Stimulated activated CD4-positive, alpha-beta T cell treated with anti-CD3 and anti-CD28 coated beads, Interleukin-12 subunit alpha, Interleukin-12 subunit beta, amount 100 ng/mL, for 4 hours (primary cell): ENCODE measurements around the gene PDE1C.

ENCODE experiments used
- DNase-seq: peaks from one replicate; pipeline ENCODE4 v3.0.0-alpha.2; 2020

Gene PDE1C

DNA sequence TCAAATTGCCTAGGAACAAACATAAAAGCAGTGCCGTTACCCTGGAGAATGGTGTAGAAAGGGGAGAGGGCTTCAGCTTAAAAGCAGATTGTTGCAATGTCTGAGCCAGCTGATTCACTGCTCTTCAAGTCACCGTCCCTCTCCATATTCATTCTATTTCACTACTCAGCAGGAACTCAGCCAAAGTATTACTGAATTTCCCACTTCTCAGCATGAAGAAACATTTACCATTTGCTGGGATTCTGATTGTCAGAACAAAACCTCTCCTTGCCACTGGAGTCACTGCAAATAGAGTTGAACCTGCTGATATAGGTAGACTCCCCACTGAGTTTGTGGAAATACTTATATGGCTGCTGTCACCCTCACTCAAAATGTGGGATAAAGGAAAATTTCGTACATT, 311.5 kb downstream of the PDE1C start:
- no peak for DNase-seq

DNA sequence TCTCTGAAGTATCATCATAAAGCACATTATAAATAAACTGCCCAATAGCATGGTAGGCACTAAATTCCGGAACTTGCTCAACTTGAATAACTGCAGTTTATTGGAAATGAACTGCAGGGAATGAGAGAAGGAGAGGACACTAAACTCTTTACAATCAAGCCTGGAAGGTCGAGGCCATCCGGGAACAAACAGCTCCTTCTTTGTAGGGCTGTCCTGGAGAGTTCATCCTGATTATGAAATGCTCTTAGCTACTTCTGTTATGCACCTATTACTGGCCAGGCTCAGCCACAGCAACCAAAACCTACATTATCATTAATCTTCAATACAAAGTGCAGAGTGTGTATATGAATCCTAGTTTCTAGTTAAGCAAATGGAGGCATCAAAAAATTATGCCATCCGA, 318.5 kb downstream of the PDE1C start:
- DNase-seq = no peak

DNA sequence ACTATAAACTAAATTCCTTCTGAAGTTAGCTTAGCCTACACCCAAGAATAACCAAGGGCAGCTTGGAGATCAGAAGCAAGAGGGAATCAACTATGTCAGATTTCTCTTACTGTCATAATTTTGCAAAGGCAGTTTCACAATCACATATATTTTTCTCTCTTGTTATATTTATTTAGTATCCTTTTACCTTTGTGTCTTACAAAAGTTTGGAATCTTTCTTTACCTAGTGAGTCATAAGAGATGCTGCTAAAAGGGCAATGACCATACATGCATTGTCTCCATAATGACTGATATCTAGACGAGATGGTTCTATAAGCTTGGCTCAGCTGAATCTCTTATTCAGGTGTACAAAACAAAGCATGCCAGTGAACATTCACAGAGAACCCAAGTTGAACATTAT, 322.1 kb downstream of the PDE1C start:
- DNase-seq = no peak

DNA sequence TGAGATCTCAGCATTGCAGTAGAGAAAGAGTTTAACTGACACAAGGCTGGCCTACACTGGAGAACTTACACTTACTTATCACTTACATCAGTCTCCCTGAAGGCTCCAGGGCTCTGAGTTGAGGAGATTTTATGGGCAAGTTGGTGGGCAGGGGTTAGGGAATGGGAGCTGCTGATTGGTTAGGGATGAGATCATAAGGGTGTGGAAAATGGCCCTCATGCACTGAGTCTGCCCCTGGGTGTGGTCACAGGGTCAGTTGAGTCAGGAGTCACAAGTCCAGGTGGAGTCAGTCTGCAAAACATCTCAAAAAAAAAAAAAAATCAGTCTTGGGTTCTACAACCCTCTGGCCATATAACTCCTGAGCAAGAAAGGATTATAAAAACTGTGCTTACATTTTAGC, 322.7 kb downstream of the PDE1C start:
- no peak for DNase-seq

DNA sequence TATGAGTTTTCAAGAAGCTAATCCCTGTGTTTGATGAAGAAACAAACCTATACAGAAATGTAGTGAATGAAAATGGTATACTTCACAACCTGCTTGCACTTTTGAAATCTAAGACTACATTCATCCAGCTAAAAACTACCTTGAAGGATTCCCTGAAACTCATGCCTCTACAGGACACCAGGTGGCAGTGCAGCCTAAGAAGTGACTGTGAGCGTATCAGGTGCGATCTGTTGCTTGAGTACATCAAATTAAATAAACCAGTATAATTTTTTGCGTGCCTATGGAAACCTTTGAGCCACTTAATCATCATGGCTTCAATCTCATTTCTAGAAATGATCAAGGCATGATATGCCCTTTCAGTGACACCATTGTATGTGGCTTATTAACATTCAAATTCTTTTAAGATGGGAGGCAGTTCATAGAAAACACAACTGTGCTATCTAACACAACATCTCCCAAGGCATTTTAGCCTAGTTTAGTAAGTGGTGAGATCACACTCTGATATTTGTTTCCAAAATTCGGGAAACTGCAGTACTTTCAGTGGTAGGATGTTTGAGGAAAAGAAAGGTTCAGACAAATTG, 325.8 kb downstream of the PDE1C start:
- no peak for DNase-seq

DNA sequence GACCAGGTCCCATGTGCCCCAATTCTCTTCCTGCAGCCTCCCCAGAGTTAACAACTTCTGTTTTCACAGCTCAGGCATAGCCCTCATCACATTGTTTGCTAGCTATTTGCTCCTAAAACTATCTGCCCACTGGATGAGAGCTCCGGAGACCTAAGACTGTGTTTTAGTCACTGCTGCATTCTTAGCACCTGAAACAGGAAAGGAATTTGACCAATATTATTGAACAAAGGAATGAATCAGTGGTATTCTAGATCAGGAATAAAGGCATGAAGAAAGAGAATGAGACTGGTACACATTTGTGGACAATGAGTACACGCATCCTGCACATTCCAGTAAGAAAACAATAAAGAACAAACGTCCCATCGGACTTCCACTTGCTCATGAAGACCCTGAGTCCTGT, 328.4 kb downstream of the PDE1C start:
- DNase-seq = no peak

DNA sequence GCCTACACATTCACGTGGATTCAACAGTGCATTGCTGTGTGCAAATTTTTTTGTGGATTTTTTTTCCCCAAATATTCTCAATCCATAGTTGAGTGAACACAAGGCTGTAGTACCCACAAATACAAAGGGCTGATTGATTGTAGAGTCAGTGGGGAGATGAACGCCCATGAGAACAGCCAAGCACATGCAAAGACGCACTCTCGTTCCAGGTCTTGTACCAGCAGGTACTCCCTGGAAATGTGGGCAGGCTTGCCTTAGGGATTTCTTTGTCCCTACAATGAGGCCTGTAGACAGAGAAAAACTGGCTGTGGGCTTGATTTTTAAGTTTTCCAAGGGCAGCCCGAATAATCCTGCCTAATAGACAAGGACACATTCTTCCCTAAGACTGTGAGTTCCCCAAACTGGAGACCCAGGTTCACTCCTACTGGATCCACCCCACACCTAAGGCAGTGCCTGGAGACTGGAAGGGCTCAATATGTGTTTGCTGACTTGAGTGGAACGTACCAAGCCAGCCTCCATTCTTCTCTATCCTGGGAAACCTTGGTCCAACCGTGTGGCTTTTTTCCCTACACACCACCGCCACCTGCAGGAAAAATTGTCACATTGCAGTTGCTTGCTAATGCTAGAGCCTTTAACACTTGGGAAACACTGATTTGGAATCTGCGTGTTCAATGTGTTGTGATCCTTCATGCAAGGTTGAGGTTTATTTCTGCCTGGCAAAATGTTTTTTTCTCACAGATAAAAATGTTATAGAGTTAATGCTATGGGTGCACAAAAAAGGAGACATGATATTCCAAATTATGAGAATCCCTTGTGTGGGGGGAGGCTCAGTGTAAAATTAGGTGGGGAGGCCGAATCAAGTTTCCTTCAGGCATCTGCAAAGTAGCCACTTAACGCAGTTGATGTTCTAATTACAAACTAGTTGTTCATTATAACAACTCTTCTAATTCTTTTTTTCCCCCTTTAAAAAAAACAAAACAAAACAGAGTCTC, 333.9 kb downstream of the PDE1C start:
- no peak for DNase-seq

DNA sequence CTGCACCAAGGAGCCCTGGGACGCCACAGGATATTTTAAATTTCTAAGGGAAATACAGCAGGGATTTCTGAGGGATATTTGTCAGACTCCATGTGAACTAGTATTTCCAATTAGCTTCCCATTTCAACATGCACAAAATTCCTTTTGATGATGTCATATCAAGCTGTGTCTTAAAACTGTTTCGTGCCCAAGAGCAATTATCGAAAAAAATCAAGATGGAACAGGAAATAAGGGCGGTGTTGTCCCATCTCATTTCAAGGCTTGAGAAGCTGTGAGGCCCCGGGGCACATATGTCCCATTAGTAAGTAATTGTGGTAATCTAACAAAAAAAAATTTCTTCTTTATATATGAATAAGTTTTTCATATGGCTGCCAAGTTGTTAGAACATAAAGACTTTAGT, 335.8 kb downstream of the PDE1C start:
- DNase-seq = no peak

DNA sequence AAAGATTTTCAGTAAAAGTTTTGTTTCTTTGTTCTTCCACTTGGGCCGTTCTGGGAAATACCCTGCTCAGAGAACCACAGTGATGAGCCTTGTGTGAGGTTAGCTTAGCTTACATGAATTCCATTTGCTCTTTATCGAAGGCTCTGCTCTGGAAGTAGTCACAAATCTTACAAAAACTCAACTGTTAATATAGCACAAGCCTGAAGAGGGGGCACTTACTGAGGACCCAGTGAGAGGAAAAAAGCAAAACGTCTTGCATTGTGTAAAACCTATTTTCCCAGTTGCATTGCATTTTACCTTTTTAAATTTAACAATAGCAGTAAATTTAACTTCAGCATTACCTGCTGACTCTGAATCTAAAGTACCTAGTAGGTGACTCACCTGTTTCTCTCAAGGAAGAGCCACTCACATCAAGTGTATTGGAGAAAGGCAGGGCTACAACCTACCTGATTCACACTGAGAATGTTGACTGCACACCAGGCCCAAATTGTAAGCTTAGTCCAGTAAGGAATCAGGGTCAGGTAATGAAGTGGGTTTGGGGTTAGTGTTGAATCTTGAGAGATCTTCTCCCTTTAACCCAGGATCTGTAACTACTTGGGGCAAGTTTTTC, 340.9 kb downstream of the PDE1C start:
- DNase-seq = no peak

DNA sequence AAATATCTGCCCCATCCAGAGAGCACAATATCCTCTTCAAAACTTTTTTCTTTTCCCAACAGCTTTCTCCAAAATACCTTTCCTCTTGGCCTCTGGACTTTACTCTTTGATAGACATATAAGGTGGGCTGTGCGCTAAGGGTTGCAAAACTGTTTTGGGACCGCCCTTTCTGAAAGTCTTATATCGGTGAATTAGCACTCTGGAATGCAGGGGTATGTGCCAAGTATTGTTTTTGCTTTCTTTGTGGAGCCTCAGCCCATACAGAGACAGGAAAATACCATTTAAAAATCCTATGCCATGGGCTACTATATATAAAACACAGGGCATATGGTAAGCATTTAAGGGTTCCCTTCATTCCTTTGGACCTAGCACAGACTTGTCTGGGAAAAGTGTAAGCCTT, 345.5 kb downstream of the PDE1C start:
- DNase-seq = no peak

DNA sequence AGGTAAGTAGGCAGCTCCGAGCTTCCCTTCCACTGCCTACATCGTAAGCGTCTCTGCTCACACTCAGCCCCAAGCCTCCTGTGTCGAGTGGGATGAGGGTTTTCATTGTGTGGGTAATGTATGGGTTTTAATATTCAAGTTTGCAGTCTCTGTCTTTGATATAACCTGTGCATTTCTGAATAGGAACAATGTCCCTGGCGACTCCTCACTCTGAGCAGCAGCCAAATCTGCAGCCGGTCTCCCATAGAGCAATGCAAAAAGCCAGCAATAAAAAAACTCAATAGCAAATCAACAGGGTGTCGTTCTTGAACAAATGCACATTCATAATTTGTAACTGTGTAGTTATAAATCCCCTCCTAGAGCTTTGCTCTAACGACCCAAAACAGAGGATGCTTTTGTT, 349.8 kb downstream of the PDE1C start:
- DNase-seq = no peak

DNA sequence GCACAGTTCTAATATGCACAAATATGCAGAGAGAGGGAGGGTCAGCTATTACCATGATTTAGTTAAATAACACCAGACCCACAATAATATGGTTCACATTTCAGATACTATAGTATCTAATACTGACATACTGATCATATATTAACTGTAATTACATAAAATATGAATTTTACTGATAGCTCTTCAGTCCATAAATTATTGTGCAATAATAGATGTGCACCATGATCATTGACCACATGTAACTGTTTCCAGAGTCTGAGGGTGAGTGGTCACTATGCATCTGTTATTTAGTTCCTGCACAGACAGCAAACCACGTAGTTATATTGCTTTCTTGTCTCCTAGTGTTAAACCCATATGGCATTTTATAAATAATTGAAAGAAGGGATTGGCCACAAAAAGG, 353.9 kb downstream of the PDE1C start:
- DNase-seq = no peak

DNA sequence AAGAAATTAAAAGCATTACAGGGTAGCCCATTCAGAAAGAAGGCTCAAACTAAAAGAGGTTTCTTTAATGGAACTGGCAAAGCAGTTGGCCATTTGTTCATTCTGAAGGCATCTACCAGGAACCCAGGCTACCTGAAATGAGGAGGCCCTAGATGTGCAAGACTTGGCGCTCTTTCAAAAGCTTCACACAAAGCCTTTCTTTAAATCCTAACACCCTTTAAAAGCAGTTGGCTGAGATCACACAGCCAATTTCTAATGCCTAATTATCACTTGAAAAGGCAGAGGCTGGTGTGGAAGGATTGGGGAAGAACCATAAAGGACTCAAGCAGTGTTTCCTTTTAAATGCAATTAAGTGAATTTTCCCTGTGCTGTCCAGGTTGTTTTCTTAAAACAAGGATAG, 360.0 kb downstream of the PDE1C start:
- DNase-seq = no peak

DNA sequence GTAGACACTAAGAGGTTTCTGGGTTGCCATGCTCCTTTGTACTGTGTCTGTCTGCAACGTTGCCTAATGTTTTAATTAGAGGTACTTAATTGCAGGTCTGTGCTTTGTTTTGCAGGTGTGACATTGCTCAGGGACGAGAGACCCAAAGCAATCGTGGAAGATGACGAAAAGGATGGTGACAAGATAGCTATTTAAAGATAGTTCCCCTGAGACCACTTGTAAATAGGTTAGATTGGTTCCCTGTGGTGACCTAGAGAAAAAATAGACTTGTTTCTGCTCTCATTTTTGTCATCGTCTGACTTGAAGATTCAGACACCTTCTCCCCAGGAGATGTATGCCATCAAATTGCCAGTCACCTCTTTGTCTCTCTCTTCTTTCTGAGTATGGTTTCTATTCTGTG, 363.1 kb downstream of the PDE1C start:
- no peak for DNase-seq

DNA sequence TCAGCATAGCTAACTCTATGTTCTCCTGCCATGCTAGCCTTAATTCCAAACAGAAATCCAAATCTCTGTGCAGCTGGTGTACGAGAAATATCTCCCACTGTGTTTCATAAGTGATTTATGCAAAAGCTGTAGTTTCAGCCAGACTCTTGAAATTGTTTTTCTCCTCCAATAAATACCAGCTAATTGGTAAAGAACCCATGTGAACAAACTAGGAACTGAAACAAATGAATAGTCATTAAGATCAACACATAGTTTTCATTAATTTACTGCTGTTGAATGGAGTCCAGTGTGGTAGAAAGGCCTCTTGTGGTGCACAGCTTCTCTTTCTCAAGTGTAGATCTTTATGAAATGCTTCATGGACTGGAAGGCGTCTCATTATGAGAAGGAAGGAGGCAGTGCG, 364.8 kb downstream of the PDE1C start:
- DNase-seq = no peak

DNA sequence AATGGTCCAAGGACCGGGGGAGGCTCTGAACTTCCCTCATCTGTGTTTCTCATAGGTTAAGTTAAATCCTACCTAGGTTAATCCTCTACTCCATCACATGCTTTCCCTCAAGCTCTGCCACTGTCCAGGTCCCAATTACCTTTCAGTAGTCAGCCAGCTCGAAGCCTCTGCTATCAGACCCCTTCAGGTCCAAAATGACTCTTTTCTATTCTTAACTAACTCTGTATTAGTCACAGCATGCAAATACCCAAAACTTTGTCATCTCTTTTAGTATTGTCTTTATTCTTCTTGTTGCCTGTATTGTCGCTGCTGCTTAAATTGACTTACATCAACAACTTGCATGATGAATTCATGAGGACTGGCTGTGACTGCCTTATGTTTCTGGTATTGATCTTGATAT, 367.9 kb downstream of the PDE1C start:
- no peak for DNase-seq
